ENCODE measurements around the gene CTSD.

Gene CTSD

DNA sequence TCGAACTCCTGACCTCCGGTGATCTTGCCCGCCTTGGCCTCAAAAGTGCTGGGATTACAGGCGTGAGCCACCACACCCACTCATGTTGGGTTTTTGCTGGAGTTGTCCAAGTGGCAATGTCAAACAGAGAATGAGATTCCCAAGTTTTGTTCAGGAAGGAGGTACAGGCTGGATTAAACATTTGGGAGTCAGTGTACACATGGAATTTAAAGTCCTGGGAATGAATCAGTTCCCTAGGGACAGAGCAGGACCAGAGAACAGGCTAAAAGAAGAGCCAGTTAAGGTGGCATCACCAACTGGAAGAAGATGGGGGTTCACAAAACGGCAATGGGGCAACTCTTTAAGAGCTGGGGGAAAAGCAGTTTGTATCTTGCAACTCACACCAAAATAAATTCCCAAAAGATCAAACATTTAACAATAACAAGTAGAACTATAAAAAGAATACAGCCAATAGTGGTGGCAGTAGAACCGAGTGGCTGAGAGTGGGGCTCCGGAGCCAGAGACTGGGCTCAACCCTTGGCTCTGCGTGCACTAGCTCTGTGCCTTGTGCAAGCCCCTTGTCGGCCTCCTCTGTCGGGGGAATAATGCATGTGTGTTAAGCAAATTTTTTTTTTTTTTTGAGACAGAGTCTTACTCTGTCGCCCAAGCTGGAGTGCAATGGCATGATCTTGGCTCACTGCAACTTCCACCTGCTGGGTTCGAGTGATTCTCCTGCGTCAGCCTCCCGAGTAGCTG lies 33.8 kb upstream of the CTSD start:
- Histone ChIP-seq H3K4me3 (ENCODE audit: low read depth in 1 of 2, low read length in 2 of 2) (no peak overlapping the region), H3K27me3 (ENCODE audit: control insufficient read depth in 1 of 2, insufficient read depth in 2 of 2, low read length in 2 of 2) (peaks cover 0 to 5% of the 10 kb centered on the region in 2 donors), H3K9me3 (ENCODE audit: control insufficient read depth in 1 of 2, low read length in 2 of 2) (no peaks in the 10 kb centered on the region), H3K9ac (ENCODE audit: low read depth in 1 of 2, low read length in 2 of 2) (no peak overlapping the region), H3K4me1 (ENCODE audit: control insufficient read depth in 1 of 2, insufficient read depth in 2 of 2, low read length in 2 of 2) (no peaks in the 10 kb centered on the region), H3K27ac (ENCODE audit: low read depth, low read length) (no peak overlapping the region), H3K36me3 (ENCODE audit: control insufficient read depth in 1 of 2, insufficient read depth in 2 of 2, low read length in 2 of 2) (no peaks in the 10 kb centered on the region)

DNA sequence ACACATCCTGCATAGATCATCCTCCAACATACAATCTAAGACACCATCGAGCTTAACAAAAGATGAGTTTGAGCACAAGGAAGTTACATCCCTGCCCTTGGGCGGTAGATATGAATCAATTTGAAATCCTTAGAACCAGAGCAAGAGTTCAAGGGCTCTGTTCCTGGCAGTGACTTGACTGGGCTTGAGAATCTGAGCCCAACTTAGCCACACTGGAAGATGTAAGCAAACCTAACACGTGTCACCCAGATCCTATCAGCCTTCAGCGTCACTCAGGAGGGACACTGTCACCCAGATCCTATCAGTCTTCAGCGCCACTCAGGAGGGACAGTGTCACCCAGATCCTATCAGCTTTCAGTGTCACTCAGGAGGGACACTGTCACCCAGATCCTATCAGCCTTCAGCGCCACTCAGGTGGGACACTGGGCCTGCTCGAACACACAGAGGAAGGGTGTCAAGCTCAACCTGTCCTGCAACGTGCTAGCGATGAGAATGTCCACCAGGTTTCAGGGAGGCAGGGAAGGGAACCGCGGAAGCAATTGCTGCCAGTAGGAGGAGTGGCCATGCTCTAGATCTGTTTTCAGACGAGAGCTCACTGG lies 32.8 kb upstream of the CTSD start:
- H3K27me3 ChIP-seq (ENCODE audit: control insufficient read depth in 1 of 2, insufficient read depth in 2 of 2, low read length in 2 of 2) = peaks cover 0 to 5% of the 10 kb centered on the region in 2 donors

DNA sequence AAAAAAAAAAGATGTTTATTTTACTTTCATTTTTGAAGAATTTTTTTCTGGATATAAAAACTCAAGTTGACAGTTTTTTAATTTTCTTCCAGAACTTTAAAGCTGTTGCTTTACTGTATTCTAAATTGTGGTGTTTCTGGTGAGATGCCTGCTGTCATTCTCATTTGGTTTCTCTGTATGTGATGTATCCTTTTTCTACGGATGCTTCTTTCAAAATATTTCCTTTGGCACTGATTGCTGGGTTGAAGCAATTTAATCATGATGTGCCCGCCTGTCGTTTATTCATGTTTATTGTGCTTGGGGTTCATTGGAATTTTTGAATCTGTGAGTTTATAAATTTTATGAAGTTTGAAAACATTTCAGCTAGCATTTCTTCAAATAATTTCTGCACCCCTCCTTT lies 29.4 kb upstream of the CTSD start:
- no peaks in the 10 kb centered on the region for H3K36me3 ChIP-seq (ENCODE audit: control insufficient read depth in 1 of 2, insufficient read depth in 2 of 2, low read length in 2 of 2)
- no peaks in the 10 kb centered on the region for H3K9me3 ChIP-seq (ENCODE audit: control insufficient read depth in 1 of 2, low read length in 2 of 2)
- no peak overlapping the region for H3K27ac ChIP-seq (ENCODE audit: low read depth, low read length)

More for the DNA sequence above, 32.8 kb upstream of the CTSD start:
- no peak overlapping the region for H3K4me3 ChIP-seq (ENCODE audit: low read depth in 1 of 2, low read length in 2 of 2)
- H3K27ac ChIP-seq (ENCODE audit: low read depth, low read length) = no peak overlapping the region
- H3K36me3 ChIP-seq (ENCODE audit: control insufficient read depth in 1 of 2, insufficient read depth in 2 of 2, low read length in 2 of 2) = no peaks in the 10 kb centered on the region
- no peaks in the 10 kb centered on the region for H3K9me3 ChIP-seq (ENCODE audit: control insufficient read depth in 1 of 2, low read length in 2 of 2)
- H3K9ac ChIP-seq (ENCODE audit: low read depth in 1 of 2, low read length in 2 of 2) = no peak overlapping the region
- H3K4me1 ChIP-seq (ENCODE audit: control insufficient read depth in 1 of 2, insufficient read depth in 2 of 2, low read length in 2 of 2) = no peaks in the 10 kb centered on the region

GRCh38 chr11:1792461-1792860 lies 28.7 kb upstream of the CTSD start:
- H3K27me3 ChIP-seq (ENCODE audit: control insufficient read depth in 1 of 2, insufficient read depth in 2 of 2, low read length in 2 of 2) = peaks cover 0 to 5% of the 10 kb centered on the region in 2 donors
- no peaks in the 10 kb centered on the region for H3K36me3 ChIP-seq (ENCODE audit: control insufficient read depth in 1 of 2, insufficient read depth in 2 of 2, low read length in 2 of 2)
- H3K9ac ChIP-seq (ENCODE audit: low read depth in 1 of 2, low read length in 2 of 2) = no peak overlapping the region
- H3K4me1 ChIP-seq (ENCODE audit: control insufficient read depth in 1 of 2, insufficient read depth in 2 of 2, low read length in 2 of 2) = no peaks in the 10 kb centered on the region
- H3K27ac ChIP-seq (ENCODE audit: low read depth, low read length) = no peak overlapping the region
- no peaks in the 10 kb centered on the region for H3K9me3 ChIP-seq (ENCODE audit: control insufficient read depth in 1 of 2, low read length in 2 of 2)
- H3K4me3 ChIP-seq (ENCODE audit: low read depth in 1 of 2, low read length in 2 of 2) = no peak overlapping the region

More for the DNA sequence above, 29.4 kb upstream of the CTSD start:
- Histone ChIP-seq H3K4me1 (ENCODE audit: control insufficient read depth in 1 of 2, insufficient read depth in 2 of 2, low read length in 2 of 2) (no peaks in the 10 kb centered on the region), H3K4me3 (ENCODE audit: low read depth in 1 of 2, low read length in 2 of 2) (no peak overlapping the region), H3K27me3 (ENCODE audit: control insufficient read depth in 1 of 2, insufficient read depth in 2 of 2, low read length in 2 of 2) (peaks cover 0 to 5% of the 10 kb centered on the region in 2 donors), H3K9ac (ENCODE audit: low read depth in 1 of 2, low read length in 2 of 2) (no peak overlapping the region)

DNA sequence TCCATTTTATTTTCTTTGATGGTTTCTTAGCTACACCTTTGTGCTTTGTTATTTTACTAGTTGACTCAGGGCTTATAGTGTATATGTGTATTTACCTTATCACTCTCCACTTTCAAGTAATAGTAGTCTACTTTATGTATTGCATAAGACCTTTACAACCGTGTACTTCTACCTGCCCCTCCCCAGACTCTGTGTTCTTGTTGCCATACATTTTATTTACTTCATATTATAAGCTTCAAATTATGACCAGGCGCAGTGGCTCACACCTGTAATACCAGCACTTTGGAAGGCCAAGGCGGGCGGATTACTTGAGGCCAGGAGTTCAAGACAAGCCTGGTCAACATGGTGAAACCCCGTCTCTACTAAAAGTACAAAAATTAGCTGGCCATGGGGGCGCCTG lies 28.2 kb upstream of the CTSD start:
- H3K9ac ChIP-seq (ENCODE audit: low read depth in 1 of 2, low read length in 2 of 2) = no peak overlapping the region
- H3K4me1 ChIP-seq (ENCODE audit: control insufficient read depth in 1 of 2, insufficient read depth in 2 of 2, low read length in 2 of 2) = no peaks in the 10 kb centered on the region
- peaks cover 0 to 5% of the 10 kb centered on the region in 2 donors for H3K27me3 ChIP-seq (ENCODE audit: control insufficient read depth in 1 of 2, insufficient read depth in 2 of 2, low read length in 2 of 2)
- no peaks in the 10 kb centered on the region for H3K36me3 ChIP-seq (ENCODE audit: control insufficient read depth in 1 of 2, insufficient read depth in 2 of 2, low read length in 2 of 2)
- H3K27ac ChIP-seq (ENCODE audit: low read depth, low read length) = no peak overlapping the region
- no peaks in the 10 kb centered on the region for H3K9me3 ChIP-seq (ENCODE audit: control insufficient read depth in 1 of 2, low read length in 2 of 2)
- no peak overlapping the region for H3K4me3 ChIP-seq (ENCODE audit: low read depth in 1 of 2, low read length in 2 of 2)

DNA sequence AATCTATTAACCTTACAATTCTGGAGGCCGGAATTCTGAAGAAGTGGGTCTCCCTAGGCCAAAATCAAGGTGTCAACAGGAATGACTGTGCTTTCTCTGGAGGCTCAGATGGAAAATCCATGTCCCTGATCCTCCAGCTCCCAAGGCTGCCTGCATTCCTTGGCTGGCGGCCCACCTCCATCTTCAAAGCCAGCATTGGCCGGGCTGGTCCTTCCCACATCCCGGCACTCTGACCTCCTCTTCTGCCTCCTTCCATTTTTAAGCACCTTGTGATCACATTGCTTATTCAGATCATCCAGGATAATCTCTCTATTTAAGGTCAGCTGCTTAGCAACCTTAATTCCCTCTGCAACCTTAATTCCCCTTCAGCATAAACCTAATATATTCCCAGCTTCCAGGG lies 22.7 kb upstream of the CTSD start:
- Histone ChIP-seq H3K27me3 (ENCODE audit: control insufficient read depth in 1 of 2, insufficient read depth in 2 of 2, low read length in 2 of 2) (peaks cover 0 to under 1% of the 10 kb centered on the region in 2 donors), H3K4me1 (ENCODE audit: control insufficient read depth in 1 of 2, insufficient read depth in 2 of 2, low read length in 2 of 2) (peaks cover 2 to 6% of the 10 kb centered on the region in 2 donors), H3K9ac (ENCODE audit: low read depth in 1 of 2, low read length in 2 of 2) (no peak overlapping the region), H3K36me3 (ENCODE audit: control insufficient read depth in 1 of 2, insufficient read depth in 2 of 2, low read length in 2 of 2) (no peaks in the 10 kb centered on the region), H3K9me3 (ENCODE audit: control insufficient read depth in 1 of 2, low read length in 2 of 2) (no peaks in the 10 kb centered on the region), H3K27ac (ENCODE audit: low read depth, low read length) (no peak overlapping the region), H3K4me3 (ENCODE audit: low read depth in 1 of 2, low read length in 2 of 2) (no peak overlapping the region)

DNA sequence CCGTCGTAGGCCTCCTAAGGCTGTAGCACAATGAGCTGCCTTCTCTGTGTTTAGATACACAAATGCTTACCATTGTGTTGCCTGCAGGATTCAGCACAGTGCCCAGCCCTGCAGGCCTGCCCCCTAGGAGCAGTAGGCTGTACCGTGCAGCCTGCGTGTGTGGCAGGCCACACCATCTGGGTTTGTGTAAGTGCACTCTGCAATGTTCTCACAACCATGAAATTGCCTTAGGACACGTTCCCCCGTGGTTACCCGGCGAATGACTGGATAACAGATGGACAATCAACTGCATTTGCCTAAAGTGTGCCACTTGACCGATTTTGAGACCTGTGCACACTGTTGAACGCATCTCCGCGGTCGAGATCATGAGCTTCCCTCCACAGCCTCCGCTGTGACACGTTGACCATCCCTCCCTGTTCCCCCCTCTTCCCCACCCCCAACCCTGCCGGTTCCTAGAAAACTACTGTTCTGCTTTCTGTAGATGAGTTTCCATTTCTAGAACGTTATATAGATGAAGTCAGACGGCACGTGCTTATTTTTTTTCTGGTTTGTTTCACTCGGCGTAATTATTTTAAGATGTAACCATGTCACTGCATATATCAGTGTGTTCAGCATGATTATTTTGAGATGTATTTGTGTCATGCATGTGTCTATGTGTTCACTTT lies 22.2 kb upstream of the CTSD start:
- Histone ChIP-seq H3K27me3 (ENCODE audit: control insufficient read depth in 1 of 2, insufficient read depth in 2 of 2, low read length in 2 of 2) (peaks cover 0 to 4% of the 10 kb centered on the region in 2 donors), H3K9me3 (ENCODE audit: control insufficient read depth in 1 of 2, low read length in 2 of 2) (no peaks in the 10 kb centered on the region), H3K4me1 (ENCODE audit: control insufficient read depth in 1 of 2, insufficient read depth in 2 of 2, low read length in 2 of 2) (peaks cover 5 to 6% of the 10 kb centered on the region in 2 donors), H3K27ac (ENCODE audit: low read depth, low read length) (no peak overlapping the region), H3K4me3 (ENCODE audit: low read depth in 1 of 2, low read length in 2 of 2) (no peak overlapping the region), H3K9ac (ENCODE audit: low read depth in 1 of 2, low read length in 2 of 2) (no peak overlapping the region), H3K36me3 (ENCODE audit: control insufficient read depth in 1 of 2, insufficient read depth in 2 of 2, low read length in 2 of 2) (no peaks in the 10 kb centered on the region)

GRCh38 chr11:1784761-1785650 lies 21.3 kb upstream of the CTSD start:
- H3K27ac ChIP-seq (ENCODE audit: low read depth, low read length) = no peak overlapping the region
- no peak overlapping the region for H3K9ac ChIP-seq (ENCODE audit: low read depth in 1 of 2, low read length in 2 of 2)
- H3K27me3 ChIP-seq (ENCODE audit: control insufficient read depth in 1 of 2, insufficient read depth in 2 of 2, low read length in 2 of 2) = peaks cover 0 to 4% of the 10 kb centered on the region in 2 donors
- no peaks in the 10 kb centered on the region for H3K36me3 ChIP-seq (ENCODE audit: control insufficient read depth in 1 of 2, insufficient read depth in 2 of 2, low read length in 2 of 2)
- H3K4me1 ChIP-seq (ENCODE audit: control insufficient read depth in 1 of 2, insufficient read depth in 2 of 2, low read length in 2 of 2) = peaks cover 5 to 6% of the 10 kb centered on the region in 2 donors
- H3K9me3 ChIP-seq (ENCODE audit: control insufficient read depth in 1 of 2, low read length in 2 of 2) = no peaks in the 10 kb centered on the region
- no peak overlapping the region for H3K4me3 ChIP-seq (ENCODE audit: low read depth in 1 of 2, low read length in 2 of 2)

DNA sequence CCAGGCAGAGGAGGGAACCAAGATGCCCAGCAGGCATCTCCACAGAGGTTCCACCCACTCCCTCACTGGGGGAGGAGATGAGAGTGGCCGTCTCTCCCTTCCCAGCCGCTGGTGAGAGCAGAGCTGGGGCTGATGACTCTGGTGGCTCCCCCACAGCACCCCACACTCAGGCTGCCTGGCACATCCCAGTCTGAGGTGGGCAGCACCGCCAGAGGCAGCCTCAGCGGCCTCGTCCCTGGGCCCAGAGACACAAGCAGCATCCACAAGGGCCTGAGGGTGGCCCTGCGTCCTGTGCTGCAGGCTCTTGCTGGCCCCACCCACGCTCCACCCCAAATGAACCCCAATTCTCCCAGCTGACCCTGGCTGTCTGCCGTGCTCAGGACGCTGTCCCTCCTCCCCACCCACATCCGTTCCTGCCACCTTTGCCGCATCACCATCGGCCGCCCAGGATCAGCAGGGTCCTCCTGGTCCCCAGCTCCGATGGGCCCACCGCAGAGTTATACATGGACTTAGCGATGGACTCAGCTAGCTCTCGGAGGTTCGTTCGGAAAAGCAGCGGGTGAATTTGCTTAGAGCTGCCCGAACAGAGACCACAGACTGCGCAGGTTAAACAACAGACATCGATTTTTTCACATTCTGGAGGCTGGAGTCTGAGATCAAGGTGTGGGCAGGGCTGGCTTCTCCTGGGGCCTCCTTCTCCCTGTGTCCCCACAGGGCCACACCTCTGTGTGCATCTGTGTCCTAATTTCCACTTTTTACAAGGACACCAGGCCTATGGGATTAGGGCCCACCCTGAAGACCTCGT lies 20.2 kb upstream of the CTSD start:
- no peak overlapping the region for H3K27ac ChIP-seq (ENCODE audit: low read depth, low read length)
- H3K27me3 ChIP-seq (ENCODE audit: control insufficient read depth in 1 of 2, insufficient read depth in 2 of 2, low read length in 2 of 2) = peaks cover 0 to 4% of the 10 kb centered on the region in 2 donors
- no peak overlapping the region for H3K9ac ChIP-seq (ENCODE audit: low read depth in 1 of 2, low read length in 2 of 2)
- no peaks in the 10 kb centered on the region for H3K9me3 ChIP-seq (ENCODE audit: control insufficient read depth in 1 of 2, low read length in 2 of 2)
- no peaks in the 10 kb centered on the region for H3K36me3 ChIP-seq (ENCODE audit: control insufficient read depth in 1 of 2, insufficient read depth in 2 of 2, low read length in 2 of 2)
- no peak overlapping the region for H3K4me3 ChIP-seq (ENCODE audit: low read depth in 1 of 2, low read length in 2 of 2)
- H3K4me1 ChIP-seq (ENCODE audit: control insufficient read depth in 1 of 2, insufficient read depth in 2 of 2, low read length in 2 of 2) = peaks cover 5 to 6% of the 10 kb centered on the region in 2 donors

All from duodenal mucosa (tissue), 2 donors.